KMS-11 (cell line): ENCODE results near the gene NOS3.

Experiments
- H2AFZ ChIP-seq: fragments of 200-600 bp; sonication (generic); 2 replicates; pipeline ENCODE4 v1.6.1; 2016; ENCODE audit warnings: antibody characterized with exemption, mixed run types, low read depth
- H3K27ac ChIP-seq: fragments of 200-600 bp; sonication (generic); 2 replicates; pipeline ENCODE4 v1.6.1; 2016; ENCODE audit warnings: mild to moderate bottlenecking, mixed run types
- H3K27me3 ChIP-seq: fragments of 200-600 bp; sonication (generic); 2 replicates; pipeline ENCODE4 v1.6.1; 2017; ENCODE audit warnings: mild to moderate bottlenecking, low read depth, mixed run types, moderate library complexity; ENCODE audit not compliant: insufficient read depth
- H3K36me3 ChIP-seq: fragments of 200-600 bp; sonication (generic); 2 replicates; pipeline ENCODE4 v1.6.1; 2017; ENCODE audit warnings: mild to moderate bottlenecking, mixed run types; ENCODE audit not compliant: insufficient read depth
- H3K4me1 ChIP-seq: fragments of 200-600 bp; sonication (generic); 2 replicates; pipeline ENCODE4 v1.6.1; 2016; ENCODE audit warnings: mild to moderate bottlenecking, low read depth, mixed run types; ENCODE audit not compliant: poor library complexity, severe bottlenecking
- H3K4me2 ChIP-seq: fragments of 200-600 bp; sonication (generic); 2 replicates; pipeline ENCODE4 v1.7.0; 2016; ENCODE audit warnings: mild to moderate bottlenecking, mixed run types
- H3K4me3 ChIP-seq: fragments of 200-600 bp; sonication (generic); IDR thresholded peaks from 2 replicates; pipeline ENCODE4 v1.6.1; 2017; ENCODE audit warnings: low read depth, low read length, mixed read lengths; ENCODE audit not compliant: insufficient read depth
- H3K79me2 ChIP-seq: fragments of 200-600 bp; sonication (generic); 2 replicates; pipeline ENCODE4 v1.6.1; 2016; ENCODE audit warnings: low read depth, mixed run types; ENCODE audit not compliant: insufficient read depth
- H3K9ac ChIP-seq: fragments of 200-600 bp; sonication (generic); 2 replicates; pipeline ENCODE4 v1.6.1; 2016; ENCODE audit warnings: mild to moderate bottlenecking, mixed run types
- H4K20me1 ChIP-seq: fragments of 200-600 bp; sonication (generic); 2 replicates; pipeline ENCODE4 v1.6.1; 2016; ENCODE audit warnings: mild to moderate bottlenecking, mixed run types; ENCODE audit not compliant: insufficient read depth
- TF ChIP-seq, protein P1 (sequence below): fragments of 200-600 bp; sonication (generic); conservative IDR thresholded peaks from 2 replicates; pipeline ENCODE4 v1.6.1; 2017; ENCODE audit warnings: low read depth, mild to moderate bottlenecking, antibody characterized with exemption, low read length, moderate library complexity, mixed read lengths

Gene NOS3

DNA sequence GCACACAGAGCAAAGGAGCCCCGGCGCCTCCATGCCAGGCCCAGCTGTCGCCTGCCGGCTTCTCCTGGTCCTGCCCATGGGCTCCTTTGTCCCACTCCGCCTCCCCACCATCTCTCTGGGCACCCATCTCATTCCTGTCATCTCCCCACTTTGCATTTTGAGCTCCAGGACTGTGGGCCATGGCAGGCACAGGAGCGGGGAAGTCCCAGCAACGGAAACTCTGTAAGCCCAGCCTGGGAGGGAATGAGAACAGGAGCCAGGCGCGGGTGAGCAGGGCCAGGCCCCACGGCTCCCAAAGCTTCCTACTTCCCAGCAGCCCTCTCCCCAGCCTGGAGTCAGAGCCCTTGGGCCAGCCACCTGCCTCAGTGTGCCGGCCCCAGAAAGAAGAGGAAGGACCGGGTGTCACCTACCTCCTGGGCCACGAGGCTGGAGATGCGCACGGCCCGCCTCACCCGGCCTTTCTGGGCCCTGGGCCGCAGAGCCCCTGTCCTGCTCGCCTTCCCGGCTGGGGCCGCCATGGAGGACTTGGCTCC lies 35.8 kb upstream of the NOS3 start:
- Histone ChIP-seq H3K4me3 (no peak overlapping the region), H3K36me3 (no peaks in the 10 kb centered on the region), H4K20me1 (no peaks in the 10 kb centered on the region), H3K4me1 (no peaks in the 10 kb centered on the region), H3K9ac (no peak overlapping the region), H3K79me2 (no peaks in the 10 kb centered on the region), H3K4me2 (no peak overlapping the region), H2AFZ (no peak overlapping the region), H3K27ac (no peak overlapping the region), H3K27me3 (no peaks in the 10 kb centered on the region)
- TF ChIP-seq, protein P1, sequence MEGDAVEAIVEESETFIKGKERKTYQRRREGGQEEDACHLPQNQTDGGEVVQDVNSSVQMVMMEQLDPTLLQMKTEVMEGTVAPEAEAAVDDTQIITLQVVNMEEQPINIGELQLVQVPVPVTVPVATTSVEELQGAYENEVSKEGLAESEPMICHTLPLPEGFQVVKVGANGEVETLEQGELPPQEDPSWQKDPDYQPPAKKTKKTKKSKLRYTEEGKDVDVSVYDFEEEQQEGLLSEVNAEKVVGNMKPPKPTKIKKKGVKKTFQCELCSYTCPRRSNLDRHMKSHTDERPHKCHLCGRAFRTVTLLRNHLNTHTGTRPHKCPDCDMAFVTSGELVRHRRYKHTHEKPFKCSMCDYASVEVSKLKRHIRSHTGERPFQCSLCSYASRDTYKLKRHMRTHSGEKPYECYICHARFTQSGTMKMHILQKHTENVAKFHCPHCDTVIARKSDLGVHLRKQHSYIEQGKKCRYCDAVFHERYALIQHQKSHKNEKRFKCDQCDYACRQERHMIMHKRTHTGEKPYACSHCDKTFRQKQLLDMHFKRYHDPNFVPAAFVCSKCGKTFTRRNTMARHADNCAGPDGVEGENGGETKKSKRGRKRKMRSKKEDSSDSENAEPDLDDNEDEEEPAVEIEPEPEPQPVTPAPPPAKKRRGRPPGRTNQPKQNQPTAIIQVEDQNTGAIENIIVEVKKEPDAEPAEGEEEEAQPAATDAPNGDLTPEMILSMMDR, result no peak

DNA sequence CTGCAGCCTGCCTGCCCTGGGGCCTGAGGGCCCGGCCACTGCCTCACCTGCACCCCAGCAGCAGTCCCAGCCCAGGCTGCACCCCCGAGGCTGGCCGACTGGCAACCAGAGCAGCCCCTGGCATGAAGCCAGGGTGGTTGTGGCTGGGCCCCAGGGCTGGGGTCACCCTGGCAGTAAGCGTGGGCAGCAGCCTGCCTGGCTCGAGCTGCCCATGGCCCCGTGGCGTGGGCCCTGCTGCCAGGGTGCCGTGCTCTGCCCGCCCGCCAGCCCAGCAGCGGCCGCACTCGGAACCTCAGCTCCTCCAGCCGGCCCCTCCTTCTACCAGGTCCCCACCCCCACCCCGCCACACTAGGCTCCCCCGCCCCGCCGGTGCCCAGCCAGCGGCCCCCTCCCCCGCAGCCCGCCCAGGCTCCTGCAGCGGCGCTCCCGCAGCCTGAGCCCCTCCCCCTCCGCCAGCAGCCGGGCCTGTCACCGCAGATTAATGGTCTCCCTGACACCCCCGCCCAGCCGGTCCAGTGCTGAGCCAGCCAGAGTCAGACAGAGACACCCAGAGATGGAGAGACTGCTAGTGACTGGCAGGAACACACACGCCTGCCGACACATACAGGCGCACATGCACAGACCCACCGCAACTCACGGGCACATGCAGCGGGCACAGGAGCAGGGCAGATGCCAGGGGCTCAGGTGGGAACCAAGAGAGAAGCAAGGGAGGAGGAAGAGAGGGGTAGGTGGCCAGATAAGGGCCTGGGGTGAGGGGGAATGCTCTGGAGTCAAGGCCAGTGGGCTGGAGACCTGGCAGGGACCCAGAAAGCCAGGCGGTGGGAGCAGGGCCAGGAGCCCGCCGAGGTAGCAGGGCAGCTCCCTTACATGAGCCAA lies 35.1 kb upstream of the NOS3 start:
- H3K27me3 ChIP-seq, result no peaks in the 10 kb centered on the region
- H2AFZ ChIP-seq, result no peak overlapping the region
- H3K4me2 ChIP-seq, result no peak overlapping the region
- H3K27ac ChIP-seq, result no peak overlapping the region
- H3K9ac ChIP-seq, result no peak overlapping the region
- no peaks in the 10 kb centered on the region for H3K36me3 ChIP-seq
- no peaks in the 10 kb centered on the region for H4K20me1 ChIP-seq
- TF ChIP-seq, protein P1, result no peak
- H3K4me1 ChIP-seq, result no peaks in the 10 kb centered on the region
- no peak overlapping the region for H3K4me3 ChIP-seq
- H3K79me2 ChIP-seq, result no peaks in the 10 kb centered on the region

GRCh38 chr7:150956395-150957132 lies 34.3 kb upstream of the NOS3 start:
- Histone ChIP-seq H3K36me3 (no peaks in the 10 kb centered on the region), H3K4me2 (no peak overlapping the region), H2AFZ (no peak overlapping the region), H3K27ac (no peak overlapping the region), H4K20me1 (no peaks in the 10 kb centered on the region), H3K4me1 (no peaks in the 10 kb centered on the region), H3K79me2 (no peaks in the 10 kb centered on the region), H3K9ac (no peak overlapping the region), H3K4me3 (no peak overlapping the region), H3K27me3 (no peaks in the 10 kb centered on the region)
- TF ChIP-seq, protein P1, result no peak

DNA sequence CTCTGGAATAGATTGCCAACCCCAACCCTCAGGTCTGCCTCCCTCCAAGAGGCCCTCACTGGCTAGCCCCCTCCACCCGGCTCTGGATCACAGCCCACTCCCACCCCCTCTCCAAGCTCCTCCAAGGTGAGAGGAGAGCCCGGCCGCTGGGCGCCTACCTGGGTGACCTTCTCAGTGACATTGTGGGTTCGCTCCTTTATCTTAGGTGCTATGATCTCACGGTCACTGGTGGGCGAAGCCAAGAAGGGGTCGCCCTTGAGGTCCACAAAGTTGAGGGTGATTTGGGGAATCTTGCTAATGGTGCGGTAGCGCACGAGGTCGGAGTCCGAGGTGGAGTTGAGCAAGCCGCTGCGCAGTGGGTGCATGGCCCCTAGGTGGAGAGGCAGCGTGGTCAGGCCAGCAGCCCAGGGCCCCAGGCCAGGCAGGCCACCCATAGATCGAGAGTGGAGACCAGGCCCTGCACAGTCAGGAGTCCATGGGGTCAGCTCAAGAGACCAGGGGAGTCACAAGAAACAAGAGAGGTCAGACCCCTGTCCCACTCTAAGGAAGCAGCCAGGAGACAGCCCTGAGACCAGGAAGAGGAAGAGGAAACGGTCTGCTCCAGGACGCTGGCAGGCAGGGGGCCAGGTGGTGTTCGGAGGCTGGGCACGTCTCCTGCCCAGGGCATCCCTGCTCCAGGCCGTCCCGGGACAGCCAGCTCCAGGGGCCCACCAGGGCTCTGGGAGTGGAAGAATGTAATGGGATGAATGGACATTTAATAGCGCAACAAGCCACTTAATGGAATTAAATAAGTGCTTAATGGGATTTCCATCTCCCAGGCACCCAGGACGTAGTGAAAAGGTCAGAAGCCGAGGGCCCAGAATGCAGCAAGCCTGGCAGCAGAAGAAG lies 33.4 kb upstream of the NOS3 start:
- Histone ChIP-seq H3K4me1 (no peaks in the 10 kb centered on the region), H3K27ac (no peak overlapping the region), H2AFZ (no peak overlapping the region), H3K4me2 (no peak overlapping the region), H3K27me3 (no peaks in the 10 kb centered on the region), H4K20me1 (no peaks in the 10 kb centered on the region), H3K9ac (no peak overlapping the region), H3K36me3 (no peaks in the 10 kb centered on the region), H3K79me2 (no peaks in the 10 kb centered on the region), H3K4me3 (no peak overlapping the region)
- TF ChIP-seq, protein P1, result no peak
